ENCODE measurements around the gene MRPL20.

The MRPL20 gene

DNA sequence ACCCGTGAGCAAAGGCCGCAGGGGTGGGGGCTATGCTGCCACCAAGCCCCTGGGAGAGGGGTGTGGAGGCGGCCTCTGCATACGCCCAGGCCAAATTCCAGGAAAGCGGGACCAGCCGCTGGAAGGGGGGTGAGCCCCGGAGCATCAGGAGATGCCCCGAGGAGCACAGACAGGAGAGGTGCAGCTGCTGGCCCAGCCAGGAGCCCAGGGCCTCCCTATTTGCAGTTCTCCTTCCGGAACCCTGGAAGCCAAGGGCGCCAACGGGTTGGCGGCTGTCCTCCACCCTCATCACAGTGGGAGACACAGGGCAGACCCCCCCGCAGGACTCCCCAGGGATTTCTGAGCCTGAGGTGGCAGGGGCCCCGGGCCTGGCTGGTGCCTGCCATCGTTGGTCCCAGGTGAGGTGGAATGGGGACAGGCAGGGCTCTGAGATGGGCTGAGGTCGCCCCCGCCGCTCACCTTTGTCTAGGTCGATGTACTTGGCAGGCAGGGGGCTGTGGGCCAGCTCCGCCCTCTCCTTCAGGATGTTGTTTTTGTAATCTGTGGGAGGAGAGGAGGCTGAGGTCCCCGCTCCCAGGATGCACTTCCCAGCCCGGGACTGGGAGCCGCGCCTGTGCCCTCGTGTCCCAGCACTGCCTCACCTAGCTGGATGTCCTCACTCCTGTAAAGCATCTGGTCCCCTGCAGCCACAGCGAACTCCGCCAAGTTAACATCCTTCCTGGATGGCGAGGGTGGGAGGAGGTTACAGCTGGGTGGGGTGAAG lies 53.5 kb downstream of the MRPL20 start:
- TF ChIP-seq, protein P1, sequence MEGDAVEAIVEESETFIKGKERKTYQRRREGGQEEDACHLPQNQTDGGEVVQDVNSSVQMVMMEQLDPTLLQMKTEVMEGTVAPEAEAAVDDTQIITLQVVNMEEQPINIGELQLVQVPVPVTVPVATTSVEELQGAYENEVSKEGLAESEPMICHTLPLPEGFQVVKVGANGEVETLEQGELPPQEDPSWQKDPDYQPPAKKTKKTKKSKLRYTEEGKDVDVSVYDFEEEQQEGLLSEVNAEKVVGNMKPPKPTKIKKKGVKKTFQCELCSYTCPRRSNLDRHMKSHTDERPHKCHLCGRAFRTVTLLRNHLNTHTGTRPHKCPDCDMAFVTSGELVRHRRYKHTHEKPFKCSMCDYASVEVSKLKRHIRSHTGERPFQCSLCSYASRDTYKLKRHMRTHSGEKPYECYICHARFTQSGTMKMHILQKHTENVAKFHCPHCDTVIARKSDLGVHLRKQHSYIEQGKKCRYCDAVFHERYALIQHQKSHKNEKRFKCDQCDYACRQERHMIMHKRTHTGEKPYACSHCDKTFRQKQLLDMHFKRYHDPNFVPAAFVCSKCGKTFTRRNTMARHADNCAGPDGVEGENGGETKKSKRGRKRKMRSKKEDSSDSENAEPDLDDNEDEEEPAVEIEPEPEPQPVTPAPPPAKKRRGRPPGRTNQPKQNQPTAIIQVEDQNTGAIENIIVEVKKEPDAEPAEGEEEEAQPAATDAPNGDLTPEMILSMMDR (IDR thresholded peaks at IDR 0.05; ENCODE audit: unreplicated experiment in 3 of 3), result no peak
- H3K27me3 Mint-ChIP-seq (ENCODE audit: low read depth), result peaks cover 11% of the 10 kb centered on the region
- no peak overlapping the region for H3K27ac Mint-ChIP-seq
- peaks cover 11% of the 10 kb centered on the region for H3K4me1 Mint-ChIP-seq
- peaks cover 8% of the 10 kb centered on the region for H3K36me3 Mint-ChIP-seq (ENCODE audit: low read depth)
- no peaks in the 10 kb centered on the region for H3K9me3 Mint-ChIP-seq
- H3K4me3 Mint-ChIP-seq, result peak overlapping the region; percentile 34 to 80 (median 47)

DNA sequence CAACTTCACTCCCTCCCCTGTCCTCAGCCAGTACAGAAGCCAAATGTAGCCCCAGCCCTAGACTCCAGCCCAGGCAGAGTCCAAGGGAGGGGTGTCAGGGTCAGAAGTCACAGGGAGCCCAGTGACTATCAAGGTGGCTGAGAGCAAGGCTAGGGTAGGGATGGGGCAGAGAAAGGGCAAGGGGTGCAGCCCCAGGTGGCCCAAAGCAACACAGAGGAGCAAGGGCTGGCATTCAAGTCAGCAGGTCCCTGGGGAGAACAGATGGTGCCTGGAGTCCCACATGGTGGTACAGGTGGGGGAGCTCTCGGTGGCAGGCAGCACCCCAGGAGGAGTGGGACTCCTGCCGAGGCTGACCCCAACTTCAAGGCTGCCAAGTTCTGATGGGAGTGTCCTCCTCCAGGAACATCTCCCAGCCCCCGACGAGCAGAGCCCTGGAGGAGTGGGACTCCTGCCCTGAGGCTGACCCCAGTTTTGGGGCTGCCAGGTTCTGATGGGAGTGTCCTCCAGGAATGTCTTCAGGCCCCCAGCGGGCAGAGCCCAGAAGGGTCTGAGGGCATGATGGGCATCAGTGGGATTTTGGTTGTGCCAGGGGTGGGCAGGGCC lies 54.2 kb downstream of the MRPL20 start:
- peaks cover 11% of the 10 kb centered on the region for H3K27me3 Mint-ChIP-seq (ENCODE audit: low read depth)
- TF ChIP-seq, protein P1 (IDR thresholded peaks at IDR 0.05; ENCODE audit: unreplicated experiment in 3 of 3), result no peak
- peaks cover 8% of the 10 kb centered on the region for H3K36me3 Mint-ChIP-seq (ENCODE audit: low read depth)

More for the DNA sequence above, 54.2 kb downstream of the MRPL20 start:
- H3K4me1 Mint-ChIP-seq, result peaks cover 11% of the 10 kb centered on the region
- peak overlapping the region; percentile 80 to 88 (median 82) for H3K4me3 Mint-ChIP-seq
- peak overlapping the region; percentile 83 to 91 (median 91) for H3K27ac Mint-ChIP-seq
- H3K9me3 Mint-ChIP-seq, result no peaks in the 10 kb centered on the region

Measured in nephron (organoid).